Neural cell (in vitro differentiated cells): ENCODE data around the gene ABCA8.

ENCODE experiments used
- EZH2 ChIP-seq: fragments of 200-600, 300-800 bp; shearing (Covaris generic), sonication (generic); IDR thresholded peaks from 2 replicates; pipeline ENCODE4 v1.6.1; 2014; ENCODE audit warnings: antibody characterized with exemption, low read length, borderline replicate concordance, mild to moderate bottlenecking; ENCODE audit not compliant: insufficient read depth, poor library complexity, severe bottlenecking
- POLR2AphosphoS5 ChIP-seq: IDR thresholded peaks from 2 replicates; pipeline ENCODE4 v1.6.1; 2012
- TF ChIP-seq, protein P1 (sequence below): fragments of 450-650 bp; IDR thresholded peaks from 2 replicates; pipeline ENCODE4 v1.5.1; 2014; ENCODE audit warnings: antibody characterized with exemption, mild to moderate bottlenecking, moderate library complexity; ENCODE audit not compliant: poor library complexity, severe bottlenecking

DNA sequence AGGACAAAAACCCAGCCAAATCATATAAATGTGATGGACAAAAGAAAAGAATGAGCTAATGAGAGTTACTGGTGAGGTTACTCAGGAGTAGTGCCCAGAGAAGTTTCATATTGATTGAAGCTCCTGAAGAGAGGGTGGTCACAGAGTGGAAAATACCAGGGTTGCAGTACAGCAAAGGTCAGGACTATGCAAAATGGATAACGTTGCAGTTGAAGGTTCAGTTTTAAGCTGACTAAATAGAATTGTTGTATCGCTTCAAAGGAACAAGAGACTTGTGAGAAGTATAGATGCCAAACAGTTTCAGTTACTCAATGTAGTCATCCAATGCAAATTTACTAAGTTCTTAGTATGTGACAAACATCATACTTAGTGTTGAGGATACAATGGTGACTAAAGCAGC, 47.1 kb downstream of the ABCA8 start:
- TF ChIP-seq POLR2AphosphoS5, result no peak
- no peak for TF ChIP-seq EZH2
- TF ChIP-seq, protein P1, sequence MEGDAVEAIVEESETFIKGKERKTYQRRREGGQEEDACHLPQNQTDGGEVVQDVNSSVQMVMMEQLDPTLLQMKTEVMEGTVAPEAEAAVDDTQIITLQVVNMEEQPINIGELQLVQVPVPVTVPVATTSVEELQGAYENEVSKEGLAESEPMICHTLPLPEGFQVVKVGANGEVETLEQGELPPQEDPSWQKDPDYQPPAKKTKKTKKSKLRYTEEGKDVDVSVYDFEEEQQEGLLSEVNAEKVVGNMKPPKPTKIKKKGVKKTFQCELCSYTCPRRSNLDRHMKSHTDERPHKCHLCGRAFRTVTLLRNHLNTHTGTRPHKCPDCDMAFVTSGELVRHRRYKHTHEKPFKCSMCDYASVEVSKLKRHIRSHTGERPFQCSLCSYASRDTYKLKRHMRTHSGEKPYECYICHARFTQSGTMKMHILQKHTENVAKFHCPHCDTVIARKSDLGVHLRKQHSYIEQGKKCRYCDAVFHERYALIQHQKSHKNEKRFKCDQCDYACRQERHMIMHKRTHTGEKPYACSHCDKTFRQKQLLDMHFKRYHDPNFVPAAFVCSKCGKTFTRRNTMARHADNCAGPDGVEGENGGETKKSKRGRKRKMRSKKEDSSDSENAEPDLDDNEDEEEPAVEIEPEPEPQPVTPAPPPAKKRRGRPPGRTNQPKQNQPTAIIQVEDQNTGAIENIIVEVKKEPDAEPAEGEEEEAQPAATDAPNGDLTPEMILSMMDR, result no peak
